Measurements from ENCODE around the gene MTMR3.

MTMR3 gene

DNA sequence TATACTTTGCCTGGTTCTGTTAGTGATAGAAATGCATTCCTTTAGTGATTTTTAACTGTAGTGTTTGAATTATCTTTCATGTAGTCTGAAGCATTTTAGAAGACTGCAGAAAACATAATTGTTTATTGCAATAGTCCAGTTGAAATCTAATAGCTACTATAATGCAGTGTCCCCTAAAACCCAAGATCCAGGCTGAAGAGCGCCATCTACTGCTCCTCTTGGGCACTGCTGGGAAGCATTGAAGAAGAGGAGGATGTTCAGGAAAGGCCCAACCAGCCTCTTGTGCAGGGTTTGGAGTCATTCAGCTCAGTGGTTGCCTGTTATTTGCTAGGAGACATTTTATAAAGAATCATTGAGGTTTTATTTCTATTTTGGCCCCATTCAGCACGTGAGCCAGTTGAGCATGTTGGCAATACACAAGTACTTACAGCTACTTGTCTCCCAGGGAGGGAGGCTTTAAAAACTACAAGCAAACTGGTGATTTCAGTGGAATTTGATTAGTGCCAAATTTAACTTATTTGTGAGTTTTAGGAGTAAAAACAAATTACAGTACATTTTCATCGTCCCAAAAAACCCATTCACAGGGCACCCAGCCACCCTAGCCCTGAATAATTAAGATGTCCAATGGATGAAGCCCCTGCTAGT is 122.4 kb downstream of the MTMR3 start:
- DNase-seq: peak; percentile 72 to 77

GRCh38 chr22:30007361-30007760 is 124.4 kb downstream of the MTMR3 start:
- DNase-seq: no peak

GRCh38 chr22:30008401-30008800 is 125.4 kb downstream of the MTMR3 start:
- no peak for DNase-seq

DNA sequence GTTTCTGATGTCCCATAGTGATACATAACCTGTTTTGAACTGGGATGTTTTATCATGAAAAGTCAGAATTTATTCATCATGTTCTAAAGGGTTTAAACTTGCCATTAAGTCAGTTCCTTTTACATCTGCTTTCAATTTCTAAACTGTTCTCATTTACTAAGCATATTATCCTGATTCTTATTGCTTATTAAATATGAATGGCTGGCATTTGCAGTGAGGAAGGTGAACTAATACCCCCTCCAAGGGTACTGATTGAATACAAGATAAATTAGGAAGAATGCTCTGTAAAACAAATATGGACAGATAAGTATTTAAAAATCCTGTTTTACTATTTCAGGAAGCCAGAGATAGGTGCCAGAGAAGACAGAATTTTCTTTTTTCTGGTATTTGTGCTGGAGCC is 126.5 kb downstream of the MTMR3 start:
- DNase-seq: no peak

DNA sequence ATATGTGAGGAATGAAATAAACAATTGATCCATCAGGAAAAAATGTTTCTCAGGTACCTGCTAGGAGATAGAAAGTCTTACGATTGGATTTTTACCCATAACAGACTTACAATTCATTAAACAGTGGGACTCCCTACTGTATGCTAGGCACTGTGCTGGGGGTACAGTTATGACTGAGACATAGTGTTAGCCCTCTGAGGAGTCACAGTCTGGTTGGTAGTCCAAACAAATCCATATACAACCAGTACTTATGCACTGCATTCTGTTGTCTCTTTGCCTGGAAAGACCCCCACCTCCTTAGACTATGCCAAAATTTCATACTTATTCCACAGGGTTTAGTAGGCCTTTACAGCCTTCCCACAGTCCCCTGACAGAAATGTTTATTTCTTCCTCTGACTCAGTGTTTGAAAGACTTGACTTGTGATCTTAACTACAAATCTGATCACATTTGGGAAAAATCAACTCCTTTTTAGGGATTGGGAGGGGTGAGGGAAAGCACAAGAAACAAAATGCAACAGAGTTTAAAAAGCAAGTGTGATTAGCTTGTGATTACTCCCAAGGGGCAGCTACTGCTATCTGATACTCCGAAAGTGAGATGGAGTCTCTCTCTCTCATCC is 127.9 kb downstream of the MTMR3 start:
- no peak for DNase-seq

- DNase-seq: no peak
Measured at GRCh38 chr22:30013201-30013600, 130.2 kb downstream of the MTMR3 start.

- no peak for DNase-seq
Measured at GRCh38 chr22:30014244-30014643, 131.3 kb downstream of the MTMR3 start.

DNA sequence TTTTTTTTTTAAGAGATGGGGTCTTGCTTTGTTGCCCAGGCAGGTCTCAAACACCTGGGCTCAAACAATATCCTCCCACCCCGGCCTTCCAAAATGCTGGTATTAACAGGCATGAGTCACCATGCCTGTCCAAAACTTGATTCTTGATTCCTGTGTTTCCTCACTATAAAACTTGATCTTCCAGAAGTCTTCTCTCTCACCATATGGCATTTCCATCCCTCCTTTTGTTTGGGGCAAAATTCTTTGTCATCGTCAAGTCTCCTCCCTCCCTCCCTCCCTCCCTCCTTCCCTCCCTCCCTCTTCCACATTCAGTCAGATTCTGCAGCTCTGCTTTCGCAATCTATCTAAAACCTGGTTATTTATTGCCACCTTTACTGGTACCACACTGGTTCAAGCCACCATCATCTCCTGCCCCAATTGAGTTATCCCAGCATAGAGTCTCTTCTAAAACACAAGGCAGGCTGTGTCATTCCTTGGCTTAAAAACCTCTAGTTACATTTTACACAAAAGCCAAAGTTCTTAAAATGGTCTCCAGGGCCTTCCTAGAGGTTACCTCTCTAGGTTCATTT is 132.3 kb downstream of the MTMR3 start:
- no peak for DNase-seq

GRCh38 chr22:30015846-30016245 is 132.9 kb downstream of the MTMR3 start:
- no peak for DNase-seq

DNA sequence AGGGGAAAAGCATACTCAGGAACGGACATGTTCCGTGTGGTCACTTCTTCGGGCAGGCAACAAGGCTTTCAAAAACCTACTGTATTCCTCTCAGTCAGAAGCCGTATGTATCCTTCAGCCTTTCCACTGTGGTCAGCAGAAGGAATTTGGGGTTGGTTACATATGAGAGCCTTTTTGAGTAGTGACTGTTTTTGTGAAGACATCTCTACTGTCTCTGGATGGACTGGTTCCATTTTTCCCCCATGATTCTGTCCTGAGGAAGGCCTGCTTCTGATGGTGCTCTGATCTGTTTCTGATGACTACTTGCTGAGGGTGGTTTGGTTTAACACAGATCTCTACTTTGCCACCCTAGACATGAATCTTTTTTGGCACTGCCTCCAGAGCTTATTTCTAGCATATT is 133.6 kb downstream of the MTMR3 start:
- DNase-seq: no peak

DNA sequence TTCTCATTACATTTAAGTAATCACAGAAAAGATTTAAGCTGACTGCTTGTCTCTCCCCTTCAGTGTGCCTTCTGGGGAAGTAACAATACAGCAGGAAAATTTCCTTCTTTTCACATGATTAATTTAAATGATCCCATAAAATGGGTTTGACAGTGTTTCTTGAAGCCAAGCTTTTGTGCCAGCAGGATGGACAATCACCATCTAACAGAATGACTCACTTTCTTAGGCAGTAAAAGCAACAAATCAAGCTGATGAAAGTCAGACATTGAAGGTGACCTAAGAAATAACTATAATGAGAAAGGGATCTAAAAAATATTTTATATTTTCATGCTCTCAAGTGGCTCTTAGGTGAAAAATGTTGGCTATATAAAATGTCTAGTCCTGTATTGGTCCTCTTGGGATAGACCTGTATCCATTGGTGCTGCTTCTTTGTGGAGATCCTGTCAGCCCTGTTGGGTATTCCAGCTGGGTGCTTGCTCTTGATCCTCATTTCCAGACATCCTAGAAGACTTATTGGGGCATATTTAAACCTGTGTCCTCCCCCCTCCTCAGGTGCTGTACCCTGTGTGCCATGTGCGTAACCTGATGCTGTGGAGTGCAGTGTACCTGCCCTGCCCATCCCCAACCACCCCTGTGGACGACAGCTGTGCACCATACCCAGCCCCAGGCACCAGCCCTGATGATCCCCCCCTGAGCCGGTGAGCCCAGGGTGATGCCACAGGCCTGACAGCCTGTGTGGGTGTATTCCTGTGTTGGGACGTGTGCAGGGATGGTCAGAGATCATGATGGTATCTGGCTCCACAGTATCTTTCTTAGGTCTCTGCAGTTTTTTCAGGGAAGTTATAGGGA is 134.6 kb downstream of the MTMR3 start:
- no peak for DNase-seq

DNA sequence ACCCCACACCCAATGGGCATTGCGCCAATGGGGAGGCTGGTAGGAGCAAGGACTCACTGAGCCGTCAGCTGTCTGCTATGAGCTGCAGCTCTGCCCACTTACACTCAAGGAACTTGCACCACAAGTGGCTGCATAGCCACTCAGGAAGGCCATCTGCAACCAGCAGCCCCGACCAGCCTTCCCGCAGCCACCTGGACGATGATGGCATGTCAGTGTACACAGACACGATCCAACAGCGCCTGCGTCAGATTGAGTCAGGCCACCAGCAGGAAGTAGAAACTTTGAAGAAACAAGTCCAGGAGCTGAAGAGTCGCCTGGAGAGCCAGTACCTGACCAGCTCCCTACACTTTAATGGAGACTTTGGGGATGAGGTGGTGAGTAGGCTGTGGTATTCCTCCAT is 137.5 kb downstream of the MTMR3 start:
- no peak for DNase-seq

DNA sequence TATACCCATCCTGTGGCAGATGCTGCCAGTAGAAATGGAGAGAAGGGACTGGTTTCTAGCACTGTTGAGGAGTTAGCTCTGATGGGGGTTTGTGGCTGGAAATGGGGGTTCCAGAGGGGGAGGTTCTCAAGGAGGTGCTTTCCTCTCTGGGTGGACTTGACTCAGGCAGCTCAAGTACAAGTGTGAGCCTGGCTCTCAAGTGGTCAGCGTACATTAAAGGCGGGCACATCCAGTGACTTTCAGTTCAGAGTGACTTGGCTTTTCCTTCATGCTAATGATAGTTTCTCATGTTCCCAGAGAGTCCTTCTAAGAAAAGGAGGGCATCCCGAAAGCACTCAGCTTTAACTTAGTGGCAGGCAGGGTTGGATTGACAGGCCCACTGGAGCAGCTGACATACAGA is 138.4 kb downstream of the MTMR3 start:
- DNase-seq: no peak

DNA sequence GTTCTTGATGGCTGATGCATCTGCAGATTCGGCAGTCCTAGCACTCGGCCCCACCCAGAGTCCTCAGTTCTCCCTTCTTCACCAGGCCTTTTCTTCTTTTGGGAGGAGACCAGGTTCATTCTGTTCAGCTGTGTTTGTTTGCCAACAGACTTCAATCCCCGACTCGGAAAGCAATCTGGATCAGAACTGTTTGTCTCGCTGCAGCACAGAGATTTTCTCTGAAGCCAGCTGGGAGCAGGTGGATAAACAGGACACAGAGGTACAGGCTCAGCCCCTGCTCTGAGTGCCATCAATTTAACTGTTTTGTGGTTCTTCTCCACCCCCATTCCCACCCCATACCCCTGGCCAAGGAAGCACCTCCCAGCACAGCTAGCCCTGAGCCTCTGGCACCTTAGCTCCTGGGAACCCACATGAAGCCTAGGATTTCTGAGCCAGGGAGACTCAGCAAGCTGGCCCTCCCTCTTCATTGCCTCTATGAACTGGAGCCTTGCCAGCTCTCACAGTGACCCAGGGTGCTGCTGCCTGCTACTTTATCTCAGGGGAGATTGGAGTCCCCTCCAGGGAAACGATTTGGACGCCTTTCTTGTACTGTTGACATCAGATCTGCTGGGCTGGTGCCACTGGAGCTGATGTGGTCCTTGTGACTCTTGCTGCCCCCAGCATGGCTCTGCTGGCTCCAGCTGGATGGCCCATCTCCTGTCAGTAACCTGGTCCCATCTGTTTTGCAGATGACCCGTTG is 139.1 kb downstream of the MTMR3 start:
- DNase-seq: no peak

DNA sequence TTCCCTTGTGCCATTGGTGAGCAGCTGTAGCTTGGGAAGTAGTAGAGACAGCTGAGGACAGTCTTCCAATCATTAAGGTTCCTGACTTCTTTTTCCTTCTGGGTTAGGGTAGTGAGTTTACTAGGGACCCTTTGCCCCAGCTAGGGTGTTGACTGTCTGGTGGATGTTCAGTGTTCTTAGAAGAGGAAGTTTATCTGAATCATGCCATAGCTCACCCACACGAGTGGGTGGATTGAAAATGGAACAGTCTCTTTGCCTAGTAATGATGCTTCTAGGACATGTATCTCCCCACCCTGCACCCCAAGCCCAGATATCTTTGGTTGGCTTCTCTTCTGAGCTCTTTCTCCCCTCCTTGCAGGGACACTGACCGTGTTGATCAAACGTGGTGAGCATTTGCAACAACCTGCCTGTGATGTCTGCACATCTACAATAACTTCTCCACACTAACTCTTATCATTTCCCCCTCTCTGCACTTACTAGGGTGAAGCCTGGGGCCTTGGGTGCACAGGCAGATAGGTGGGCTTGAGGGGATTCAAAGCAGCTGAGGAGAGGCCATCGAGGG is 140.2 kb downstream of the MTMR3 start:
- no peak for DNase-seq

DNA sequence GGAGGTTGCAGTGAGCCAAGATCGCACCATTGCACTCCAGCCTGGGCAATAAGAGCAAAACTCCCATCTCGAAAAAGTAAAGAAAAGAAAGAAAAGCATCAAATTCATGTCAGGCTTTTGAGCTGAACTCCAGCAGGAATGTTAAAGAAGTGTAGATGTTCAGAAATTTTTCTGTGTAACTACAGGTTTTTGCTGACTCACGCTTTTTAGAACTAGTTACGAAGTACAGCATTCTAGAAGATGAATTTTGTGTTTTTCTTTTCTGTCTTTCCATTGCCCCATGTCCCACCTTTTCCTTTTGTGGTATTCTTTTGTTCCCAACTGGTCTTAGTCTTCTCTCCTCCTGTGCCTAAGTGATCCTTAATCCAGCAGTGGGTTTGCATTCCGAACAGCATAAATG is 141.3 kb downstream of the MTMR3 start:
- DNase-seq: no peak

DNA sequence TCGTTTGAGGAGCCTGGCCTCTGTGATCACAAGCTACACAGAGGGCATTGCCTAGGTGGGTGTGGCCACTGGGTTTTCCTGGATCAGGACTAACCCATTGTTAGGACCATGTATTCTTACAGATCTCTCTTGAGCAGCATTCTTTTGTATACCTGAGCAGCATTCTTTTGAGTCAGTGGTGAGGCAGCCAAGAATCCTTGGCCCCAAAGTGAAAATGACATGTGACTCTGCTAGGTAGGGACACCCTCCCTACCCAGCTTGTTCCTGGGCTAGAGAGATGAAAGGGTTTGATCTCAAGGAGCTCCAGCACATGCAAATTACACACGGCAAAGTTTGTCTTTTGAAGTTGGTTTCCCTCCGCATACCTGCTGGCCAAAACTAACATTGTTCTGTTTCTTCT is 142.2 kb downstream of the MTMR3 start:
- no peak for DNase-seq

DNA sequence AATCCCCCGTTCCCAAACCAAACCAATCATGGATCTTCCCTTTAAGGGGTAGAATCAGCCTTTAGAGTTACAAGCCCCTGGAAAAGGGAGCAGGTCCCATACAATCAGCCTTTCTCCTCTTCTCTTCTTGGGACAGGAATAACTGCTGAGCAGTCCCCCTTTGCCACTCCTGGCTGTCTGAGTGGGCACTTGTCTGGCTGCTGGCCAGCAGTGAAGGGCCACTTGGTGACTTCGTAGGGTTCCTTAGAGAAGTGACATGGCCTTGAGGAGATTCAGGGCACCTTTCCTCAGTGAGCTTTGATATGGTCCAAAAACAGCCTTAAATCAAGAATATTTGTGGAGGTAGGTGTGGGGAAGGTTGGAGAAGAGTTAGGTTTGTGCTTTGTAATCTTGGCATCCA is 143.8 kb downstream of the MTMR3 start:
- DNase-seq: no peak

DNA sequence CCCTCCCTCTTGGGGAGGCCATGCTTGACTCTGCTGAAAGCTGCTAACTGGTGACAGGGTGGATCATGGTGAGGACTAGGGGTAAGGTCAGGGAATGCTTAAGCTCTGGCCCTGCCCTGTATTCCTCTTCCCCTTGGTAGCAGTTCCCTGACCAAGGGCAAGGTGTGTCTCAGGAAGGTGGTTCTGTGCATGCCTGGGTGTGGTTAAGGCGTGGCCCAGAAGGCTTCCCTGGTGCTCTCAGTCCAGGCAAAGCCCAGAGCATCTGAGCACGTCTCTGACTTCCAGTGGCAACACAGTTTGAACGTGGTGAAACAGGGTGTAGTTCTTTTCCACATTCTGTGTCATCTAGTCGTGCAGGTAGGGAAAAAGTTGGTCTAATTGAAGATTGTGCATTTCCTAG is 144.2 kb downstream of the MTMR3 start:
- DNase-seq: no peak

DNA sequence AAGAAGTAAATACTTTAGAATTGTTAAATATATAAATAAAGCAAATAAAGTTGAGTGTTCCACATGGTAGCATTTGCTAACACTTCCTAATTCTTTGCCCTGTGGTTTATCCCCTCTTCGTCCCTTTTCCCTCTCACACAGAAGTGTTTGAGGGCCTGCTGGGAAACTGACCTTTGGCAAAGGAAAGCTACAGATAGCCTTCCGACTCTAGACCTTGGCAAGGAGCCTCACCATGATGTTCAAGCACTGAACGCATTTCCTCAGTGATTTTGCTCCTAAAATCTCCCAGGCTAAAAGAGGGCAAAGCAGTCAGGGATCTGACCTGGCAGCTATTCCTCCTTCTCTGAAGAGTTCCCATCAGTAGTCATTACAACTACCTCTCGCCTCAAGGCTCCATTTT is 144.8 kb downstream of the MTMR3 start:
- DNase-seq: no peak

DNA sequence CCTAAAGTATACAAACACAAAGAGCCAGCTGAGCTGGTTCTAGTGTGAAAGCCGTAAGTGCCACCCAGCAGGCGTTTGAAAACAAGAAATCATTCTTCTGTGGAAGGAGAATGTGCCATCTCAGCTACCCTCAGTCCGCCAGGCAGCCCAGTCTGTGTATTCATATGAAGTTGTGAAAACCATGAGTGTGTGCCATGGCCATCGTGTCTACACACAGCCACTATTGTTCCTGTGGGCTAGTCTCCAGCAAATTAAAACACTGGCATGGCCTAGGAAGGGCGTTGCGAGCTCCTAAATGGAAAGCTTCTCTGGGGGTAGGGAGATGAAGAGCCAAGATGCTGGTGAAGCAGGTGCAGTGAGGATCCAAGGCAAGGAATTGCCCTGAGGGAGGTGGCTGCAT is 145.8 kb downstream of the MTMR3 start:
- DNase-seq: no peak

- no peak for DNase-seq
Measured at GRCh38 chr22:30029512-30029911, 146.5 kb downstream of the MTMR3 start.

DNA sequence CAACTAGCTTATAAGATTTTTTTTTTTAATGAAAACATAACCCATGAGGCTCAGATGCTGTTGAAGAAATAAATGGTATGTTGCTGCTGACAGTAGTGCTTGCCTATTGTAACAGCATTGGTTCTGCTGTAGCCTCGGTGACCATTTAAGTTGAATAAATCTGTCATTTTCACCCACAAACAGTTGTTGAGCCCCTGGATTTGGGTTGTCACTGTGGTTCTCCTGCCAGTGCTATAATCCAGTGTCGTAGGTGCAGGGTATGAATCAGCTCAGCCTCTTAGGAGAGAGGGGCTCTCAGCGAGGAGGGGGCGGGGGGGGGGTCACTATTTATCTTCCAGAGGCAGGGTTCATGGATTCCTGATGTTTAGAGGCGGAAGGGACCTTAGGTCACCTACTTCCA is 147.4 kb downstream of the MTMR3 start:
- DNase-seq: no peak

Measured in stimulated activated CD4-positive, alpha-beta T cell treated with anti-CD3 and anti-CD28 coated beads, Interleukin-2, amount 100 ng/mL, for 24 hours (primary cell).